GM12878 (cell line): ENCODE measurements around the gene TRIM71. TPM values are rescaled to one million over a fixed set of nuclear protein-coding genes. Genes with fewer than 3 reads are reported as not detected.

ENCODE experiments used
- ATAC-seq: fragments of 200-7000 bp; cut with Tn5 transposase; 3 replicates; pipeline ENCODE4 v1.9.1; 2020; ENCODE audit warnings: mild to moderate bottlenecking, moderate library complexity
- BruUV-seq: library from RNA; stranded (reverse); fragments of 400-500 nt; replicated peaks from 2 replicates; lab custom pipeline; 2021; lab: Mats Ljungman, UMichigan
- CTCF ChIA-PET: fragments of 300-600 bp; sonication (Branson Sonifier 250); formaldehyde crosslinking; extraction: SDS; loops from one replicate; lab custom pipeline; 2021; ENCODE audit warnings: inconsistent platforms; lab: Yijun Ruan, JAX
- POLR2A ChIA-PET: fragments of 350-600 bp; formaldehyde crosslinking; extraction: SDS; loops from one replicate; lab custom pipeline; 2021; ENCODE audit warnings: inconsistent platforms; lab: Charles Lee
- RAD21 ChIA-PET: fragments of 300-600 bp; sonication (Branson Sonifier 250); formaldehyde crosslinking; loops from one replicate; lab custom pipeline; 2023; ENCODE audit warnings: antibody characterized with exemption; ENCODE audit not compliant: unreplicated experiment; lab: Charles Lee
- SMC1A ChIA-PET: fragments of 300-600 bp; sonication (Branson Sonifier 250); formaldehyde crosslinking; loops from one replicate; lab custom pipeline; 2023; ENCODE audit not compliant: unreplicated experiment, uncharacterized antibody; lab: Charles Lee
- DNase-seq: peaks from one replicate; pipeline ENCODE4 v3.0.0-alpha.2; 2011; ENCODE audit warnings: low read depth, low spot score
- FAIRE-seq: peaks from 3 replicates; lab custom pipeline; 2011; peaks lifted over from hg19 to GRCh38; lab: Jason Lieb, UNC
- H2AFZ ChIP-seq: 2 replicates; pipeline ENCODE4 v1.6.0; 2011; ENCODE audit warnings: low read depth, low read length, control low read depth; ENCODE audit not compliant: control insufficient read depth
- H3K27ac ChIP-seq: 2 replicates; pipeline ENCODE4 v1.5.1; 2011; ENCODE audit warnings: control low read depth; ENCODE audit not compliant: control insufficient read depth, insufficient read depth
- H3K27me3 ChIP-seq, 2 experiments: replicated peaks in 1 of 2; 2 replicates each; pipeline versions ENCODE4 v1.6.0 to v1.6.1; 2011; ENCODE audit warnings: low read length in 1 of 2; ENCODE audit not compliant: control insufficient read depth in 2 of 2, insufficient read depth in 2 of 2
- H3K36me3 ChIP-seq, 2 experiments: 2 replicates each; pipeline ENCODE4 v1.5.1; 2011; ENCODE audit warnings: low read length in 1 of 2; ENCODE audit not compliant: control insufficient read depth in 2 of 2, insufficient read depth in 2 of 2
- H3K4me1 ChIP-seq: 2 replicates; pipeline ENCODE4 v1.6.1; 2011; ENCODE audit warnings: mild to moderate bottlenecking, low read length, moderate library complexity, mixed read lengths; ENCODE audit not compliant: control insufficient read depth, insufficient read depth
- H3K4me2 ChIP-seq: 2 replicates; pipeline ENCODE4 v1.6.0; 2011; ENCODE audit warnings: control low read depth; ENCODE audit not compliant: control insufficient read depth, insufficient read depth
- H3K4me3 ChIP-seq: fragments of 200-600 bp; sonication (generic); 2 replicates; pipeline ENCODE4 v1.5.1; 2016
- H3K79me2 ChIP-seq: 2 replicates; pipeline ENCODE4 v1.6.0; 2011; ENCODE audit warnings: low read length; ENCODE audit not compliant: control insufficient read depth, insufficient read depth
- H3K9ac ChIP-seq: 2 replicates; pipeline ENCODE4 v1.8.0; 2011; ENCODE audit warnings: low read length, control low read depth, mixed read lengths; ENCODE audit not compliant: control insufficient read depth, insufficient read depth
- H3K9me3 ChIP-seq: replicated peaks from 3 replicates; pipeline ENCODE4 v1.5.1; 2011; ENCODE audit warnings: mild to moderate bottlenecking, low read length; ENCODE audit not compliant: control insufficient read depth, insufficient read depth
- H4K20me1 ChIP-seq: 2 replicates; pipeline ENCODE4 v1.6.0; 2011; ENCODE audit not compliant: control insufficient read depth, insufficient read depth
- BHLHE40 ChIP-seq, 2 experiments: fragments of 450-650 bp in 1 of 2; IDR thresholded peaks; 2 replicates each; pipeline ENCODE4 v1.6.1; 2011 to 2017; ENCODE audit warnings: low read depth in 2 of 2, borderline replicate concordance in 1 of 2, improper control_type of control experiment in 1 of 2, low read length in 1 of 2, mild to moderate bottlenecking in 1 of 2
- BRCA1 ChIP-seq: IDR thresholded peaks from 2 replicates; pipeline ENCODE4 v1.6.1; 2011; ENCODE audit warnings: low read depth, low read length, improper control_type of control experiment
- CBFB ChIP-seq: IDR thresholded peaks from 2 replicates; pipeline ENCODE4 v1.6.1; 2016; ENCODE audit warnings: antibody characterized with exemption, low read depth
- EGR1 ChIP-seq, 2 experiments: IDR thresholded peaks; 1 replicate in 1 of 2; 2 replicates in 1 of 2; pipeline ENCODE4 v1.6.1; 2011 to 2012; ENCODE audit warnings: low read depth in 2 of 2, low read length in 2 of 2, borderline replicate concordance in 1 of 2, mild to moderate bottlenecking in 1 of 2, moderate library complexity in 1 of 2
- IKZF2 ChIP-seq, 2 experiments: fragments of 450-650 bp; IDR thresholded peaks; 2 replicates each; pipeline ENCODE4 v1.6.1; 2017; ENCODE audit warnings: mild to moderate bottlenecking in 2 of 2, moderate library complexity in 2 of 2
- KAT2A ChIP-seq: conservative IDR thresholded peaks from 2 replicates; pipeline ENCODE4 v1.6.1; 2011; ENCODE audit warnings: low read depth, low read length; ENCODE audit not compliant: control insufficient read depth
- NR2C2 ChIP-seq: IDR thresholded peaks from 2 replicates; pipeline ENCODE4 v1.6.1; 2011; ENCODE audit warnings: borderline replicate concordance, low read depth; ENCODE audit not compliant: control insufficient read depth, insufficient read length
- POLR2A ChIP-seq: IDR thresholded peaks from 2 replicates; pipeline ENCODE4 v1.6.1; 2011; ENCODE audit warnings: low read depth, mild to moderate bottlenecking, low read length
- RAD51 ChIP-seq: fragments of 450-650 bp; IDR thresholded peaks from 2 replicates; pipeline ENCODE4 v1.6.1; 2016; ENCODE audit warnings: moderate library complexity, mild to moderate bottlenecking, inconsistent platforms
- SMAD1 ChIP-seq: fragments of 450-650 bp; IDR thresholded peaks from 2 replicates; pipeline ENCODE4 v1.6.1; 2018; ENCODE audit warnings: mild to moderate bottlenecking, low read depth; ENCODE audit not compliant: partially characterized antibody
- SRF ChIP-seq, 2 experiments: IDR thresholded peaks; 2 replicates each; pipeline ENCODE4 v1.6.1; 2011; ENCODE audit warnings: low read depth in 2 of 2, low read length in 2 of 2, mild to moderate bottlenecking in 1 of 2, moderate library complexity in 1 of 2
- STAT3 ChIP-seq: IDR thresholded peaks from 2 replicates; pipeline ENCODE4 v1.6.1; 2011; ENCODE audit warnings: low read depth, low read length, improper control_type of control experiment
- WRNIP1 ChIP-seq: IDR thresholded peaks from 2 replicates; pipeline ENCODE4 v1.6.1; 2011; ENCODE audit warnings: low read depth, low read length, improper control_type of control experiment, borderline replicate concordance
- WGBS: methylation state at CpG from one replicate; pipeline ENCODE4 v1.1.6; 2016; ENCODE audit warnings: low lambda C conversion rate; ENCODE audit not compliant: insufficient replicate concordance, insufficient coverage; ENCODE audit errors: missing lambda C conversion rate; 5-methylcytosine and 5-hydroxymethylcytosine counted together
- in situ Hi-C: fragments of 300-500 bp; cut with MboI; formaldehyde crosslinking; loops from 9 replicates; pipeline ENCODE4 v1.14.3; 2018; ENCODE audit warnings: mixed read lengths
- intact Hi-C: fragments of 100-400 bp; cut with micrococcal nuclease; formaldehyde crosslinking; loops from one replicate; pipeline ENCODE4 v1.14.2; 2022; ENCODE audit not compliant: unreplicated experiment
- polyA plus RNA-seq, 11 experiments: library from polyadenylated mRNA; depleted of rRNA in 4 of 11; unstranded in 6 of 11; stranded (reverse) in 5 of 11; fragments of >200 nt; fragmentation: Nextera tagmentation in 4 of 11; fragmentation: Illumina TruSeq in 1 of 11; extraction: Ambion mirVana in 4 of 11; extraction: Trizol in 1 of 11; gene quantifications; 1 replicate in 1 of 11; 2 replicates in 10 of 11; pipeline versions ENCODE4 v1.2.1 to v1.2.3, GENCODE V29; 2011 to 2016; ENCODE audit warnings: inconsistent platforms in 2 of 11, missing spikeins in 2 of 11, low read depth in 1 of 11
- total RNA-seq, 4 experiments: library from RNA; depleted of rRNA in 3 of 4; stranded (reverse); fragments of >200 nt in 3 of 4; fragmentation: Illumina TruSeq in 1 of 4; extraction: Trizol in 1 of 4; gene quantifications; 2 replicates each; pipeline versions ENCODE4 v1.2.1 to v1.2.3, GENCODE V29; 2013 to 2021
- TF ChIP-seq, protein P1 (sequence below): IDR thresholded peaks from 2 replicates; pipeline ENCODE4 v1.6.1; 2012; ENCODE audit warnings: low read depth, low read length, improper control_type of control experiment
- TF ChIP-seq, protein P2 (sequence below): IDR thresholded peaks from 2 replicates; pipeline ENCODE4 v1.6.1; 2011; ENCODE audit warnings: borderline replicate concordance, low read depth, mild to moderate bottlenecking, moderate library complexity, low read length; ENCODE audit not compliant: insufficient read depth, poor library complexity, severe bottlenecking
- TF ChIP-seq, protein P3 (sequence below): IDR thresholded peaks from 2 replicates; pipeline ENCODE4 v1.6.1; 2012; ENCODE audit warnings: low read depth, low read length, improper control_type of control experiment
- TF ChIP-seq, protein P4 (sequence below): IDR thresholded peaks from 2 replicates; pipeline ENCODE4 v1.6.1; 2011; ENCODE audit warnings: low read depth, low read length, improper control_type of control experiment, borderline replicate concordance

The TRIM71 gene
- total and polyA plus RNA-seq, 10 of the 15 experiments (the other 5 are each of a cell fraction or from before 2014, with no cell fraction given): 0.02 to 1.8 (median 0.16) TPM

- TF ChIP-seq WRNIP1 (no peak), IKZF2 (IDR thresholded peaks at IDR 0.05) (peak; percentile 40 to 43; a peak in 2 of 4 replicates), BHLHE40 (IDR thresholded peaks at IDR 0.05; ENCODE audit: borderline replicate concordance in 1 of 2, low read depth in 2 of 2, low read length in 1 of 2) (no peak)
- TF ChIP-seq, protein P1, sequence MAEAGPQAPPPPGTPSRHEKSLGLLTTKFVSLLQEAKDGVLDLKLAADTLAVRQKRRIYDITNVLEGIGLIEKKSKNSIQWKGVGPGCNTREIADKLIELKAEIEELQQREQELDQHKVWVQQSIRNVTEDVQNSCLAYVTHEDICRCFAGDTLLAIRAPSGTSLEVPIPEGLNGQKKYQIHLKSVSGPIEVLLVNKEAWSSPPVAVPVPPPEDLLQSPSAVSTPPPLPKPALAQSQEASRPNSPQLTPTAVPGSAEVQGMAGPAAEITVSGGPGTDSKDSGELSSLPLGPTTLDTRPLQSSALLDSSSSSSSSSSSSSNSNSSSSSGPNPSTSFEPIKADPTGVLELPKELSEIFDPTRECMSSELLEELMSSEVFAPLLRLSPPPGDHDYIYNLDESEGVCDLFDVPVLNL: no peak
These were observed 70.9 kb downstream of the TRIM71 start (continued) for GRCh38 chr3:32888739-32889138.

DNA sequence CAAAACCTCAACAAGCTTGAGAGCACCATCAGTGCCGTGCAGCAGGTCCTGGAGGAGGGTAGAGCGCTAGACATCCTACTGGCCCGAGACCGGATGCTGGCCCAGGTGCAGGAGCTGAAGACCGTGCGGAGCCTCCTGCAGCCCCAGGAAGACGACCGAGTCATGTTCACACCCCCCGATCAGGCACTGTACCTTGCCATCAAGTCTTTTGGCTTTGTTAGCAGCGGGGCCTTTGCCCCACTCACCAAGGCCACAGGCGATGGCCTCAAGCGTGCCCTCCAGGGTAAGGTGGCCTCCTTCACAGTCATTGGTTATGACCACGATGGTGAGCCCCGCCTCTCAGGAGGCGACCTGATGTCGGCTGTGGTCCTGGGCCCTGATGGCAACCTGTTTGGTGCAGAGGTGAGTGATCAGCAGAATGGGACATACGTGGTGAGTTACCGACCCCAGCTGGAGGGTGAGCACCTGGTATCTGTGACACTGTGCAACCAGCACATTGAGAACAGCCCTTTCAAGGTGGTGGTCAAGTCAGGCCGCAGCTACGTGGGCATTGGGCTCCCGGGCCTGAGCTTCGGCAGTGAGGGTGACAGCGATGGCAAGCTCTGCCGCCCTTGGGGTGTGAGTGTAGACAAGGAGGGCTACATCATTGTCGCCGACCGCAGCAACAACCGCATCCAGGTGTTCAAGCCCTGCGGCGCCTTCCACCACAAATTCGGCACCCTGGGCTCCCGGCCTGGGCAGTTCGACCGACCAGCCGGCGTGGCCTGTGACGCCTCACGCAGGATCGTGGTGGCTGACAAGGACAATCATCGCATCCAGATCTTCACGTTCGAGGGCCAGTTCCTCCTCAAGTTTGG, 72.9 kb downstream of the TRIM71 start:
- H3K9me3 ChIP-seq: no peaks in the 10 kb centered on the region
- ChIA-PET CTCF (interaction anchor here (1.6 to 3.1 kb wide), 3 partner anchors 11 to 17 kb away, joined by 3 to 12 read pairs (median 6); no protein-coding TSS in a partner anchor), SMC1A (interaction anchor here (4.0 kb wide), 1 partner anchor 12 kb away, joined by 25 read pairs; no protein-coding TSS in a partner anchor), RAD21 (interaction anchor here (1.5 to 3.9 kb wide), 2 partner anchors 16 to 48 kb away, joined by 4 to 11 read pairs; no protein-coding TSS in a partner anchor), POLR2A (no interaction called here)
- H3K9ac ChIP-seq: no peak overlapping the region
- no peaks in the 10 kb centered on the region for H3K36me3 ChIP-seq
- H3K4me1 ChIP-seq: peaks cover 13% of the 10 kb centered on the region; the same call in 1 of the 2 replicates
- ATAC-seq (no peak), DNase-seq (no peak), FAIRE-seq (no peak)
- WGBS: 91% methylated on average over 39 of the region's 42 CpGs
- intact Hi-C loops: no loop called here
- no peak overlapping the region for H3K4me3 ChIP-seq
- no peaks in the 10 kb centered on the region for H4K20me1 ChIP-seq
- in situ Hi-C loops: no loop called here
- H3K27me3 ChIP-seq: no peaks in the 10 kb centered on the region
- no TSS peak for BruUV-seq
- H3K79me2 ChIP-seq: no peaks in the 10 kb centered on the region
- H3K27ac ChIP-seq: no peak overlapping the region
- no peak overlapping the region for H3K4me2 ChIP-seq
- H2AFZ ChIP-seq: no peak overlapping the region
- TF ChIP-seq, protein P2, sequence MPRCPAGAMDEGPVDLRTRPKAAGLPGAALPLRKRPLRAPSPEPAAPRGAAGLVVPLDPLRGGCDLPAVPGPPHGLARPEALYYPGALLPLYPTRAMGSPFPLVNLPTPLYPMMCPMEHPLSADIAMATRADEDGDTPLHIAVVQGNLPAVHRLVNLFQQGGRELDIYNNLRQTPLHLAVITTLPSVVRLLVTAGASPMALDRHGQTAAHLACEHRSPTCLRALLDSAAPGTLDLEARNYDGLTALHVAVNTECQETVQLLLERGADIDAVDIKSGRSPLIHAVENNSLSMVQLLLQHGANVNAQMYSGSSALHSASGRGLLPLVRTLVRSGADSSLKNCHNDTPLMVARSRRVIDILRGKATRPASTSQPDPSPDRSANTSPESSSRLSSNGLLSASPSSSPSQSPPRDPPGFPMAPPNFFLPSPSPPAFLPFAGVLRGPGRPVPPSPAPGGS: no peak
- no peak for TF ChIP-seq POLR2A
- no peak for TF ChIP-seq SRF (IDR thresholded peaks at IDR 0.05; ENCODE audit: low read depth in 2 of 2, low read length in 2 of 2)
- TF ChIP-seq, protein P3, sequence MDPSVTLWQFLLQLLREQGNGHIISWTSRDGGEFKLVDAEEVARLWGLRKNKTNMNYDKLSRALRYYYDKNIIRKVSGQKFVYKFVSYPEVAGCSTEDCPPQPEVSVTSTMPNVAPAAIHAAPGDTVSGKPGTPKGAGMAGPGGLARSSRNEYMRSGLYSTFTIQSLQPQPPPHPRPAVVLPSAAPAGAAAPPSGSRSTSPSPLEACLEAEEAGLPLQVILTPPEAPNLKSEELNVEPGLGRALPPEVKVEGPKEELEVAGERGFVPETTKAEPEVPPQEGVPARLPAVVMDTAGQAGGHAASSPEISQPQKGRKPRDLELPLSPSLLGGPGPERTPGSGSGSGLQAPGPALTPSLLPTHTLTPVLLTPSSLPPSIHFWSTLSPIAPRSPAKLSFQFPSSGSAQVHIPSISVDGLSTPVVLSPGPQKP: no peak
- TF ChIP-seq, protein P4, sequence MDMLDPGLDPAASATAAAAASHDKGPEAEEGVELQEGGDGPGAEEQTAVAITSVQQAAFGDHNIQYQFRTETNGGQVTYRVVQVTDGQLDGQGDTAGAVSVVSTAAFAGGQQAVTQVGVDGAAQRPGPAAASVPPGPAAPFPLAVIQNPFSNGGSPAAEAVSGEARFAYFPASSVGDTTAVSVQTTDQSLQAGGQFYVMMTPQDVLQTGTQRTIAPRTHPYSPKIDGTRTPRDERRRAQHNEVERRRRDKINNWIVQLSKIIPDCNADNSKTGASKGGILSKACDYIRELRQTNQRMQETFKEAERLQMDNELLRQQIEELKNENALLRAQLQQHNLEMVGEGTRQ: no peak
- no peak for TF ChIP-seq NR2C2
- TF ChIP-seq BRCA1: no peak
- no peak for TF ChIP-seq EGR1 (IDR thresholded peaks at IDR 0.05; ENCODE audit: borderline replicate concordance in 1 of 2, low read depth in 2 of 2, low read length in 2 of 2)
- no peak for TF ChIP-seq RAD51
- TF ChIP-seq STAT3: no peak
- no peak for TF ChIP-seq SMAD1
- TF ChIP-seq KAT2A: no peak
- no peak for TF ChIP-seq CBFB
